Endothelial cell of umbilical vein (primary cell): Measurements from ENCODE around the gene PGBD5. TPM values are rescaled to one million over a fixed set of nuclear protein-coding genes. Genes with fewer than 3 reads are reported as not detected.

Experiments
- BruUV-seq: library from RNA; stranded (reverse); fragments of 400-500 nt; replicated peaks from 2 replicates; lab custom pipeline; 2021; lab: Mats Ljungman, UMichigan
- CTCF ChIA-PET: fragments of 300-600, 350-600 bp; sonication (Branson Sonifier 250); formaldehyde crosslinking; loops from one replicate; lab custom pipeline; 2021; ENCODE audit warnings: antibody characterized with exemption, inconsistent platforms; lab: Charles Lee
- POLR2A ChIA-PET: fragments of 300-600, 350-600 bp; sonication (Branson Sonifier 250); formaldehyde crosslinking; loops from one replicate; lab custom pipeline; 2021; ENCODE audit warnings: antibody characterized with exemption, inconsistent platforms; lab: Charles Lee
- DNase-seq: peaks from one replicate; pipeline ENCODE4 v3.0.0-alpha.2; 2011; ENCODE audit warnings: low read depth, low spot score
- FAIRE-seq: peaks from 2 replicates; lab custom pipeline; 2011; peaks lifted over from hg19 to GRCh38; lab: Jason Lieb, UNC
- H2AFZ ChIP-seq: 2 replicates; pipeline ENCODE4 v1.6.0; 2012; ENCODE audit warnings: low read depth, low read length, control low read depth, inconsistent platforms
- H3K27ac ChIP-seq: 2 replicates; pipeline ENCODE4 v1.5.1; 2011; ENCODE audit warnings: low read depth, mild to moderate bottlenecking, control low read depth, low read length, moderate library complexity; ENCODE audit not compliant: insufficient read depth
- H3K27me3 ChIP-seq, 2 experiments: 2 replicates each; pipeline versions ENCODE4 v1.6.0 to v1.6.1; 2011; ENCODE audit warnings: low read length in 2 of 2, mixed read lengths in 1 of 2; ENCODE audit not compliant: control insufficient read depth in 2 of 2, insufficient read depth in 2 of 2
- H3K36me3 ChIP-seq, 2 experiments: 2 replicates in 1 of 2; 3 replicates in 1 of 2; pipeline ENCODE4 v1.5.1; 2011; ENCODE audit warnings: low read length in 2 of 2, mild to moderate bottlenecking in 1 of 2, moderate library complexity in 1 of 2; ENCODE audit not compliant: control insufficient read depth in 2 of 2, insufficient read depth in 2 of 2; ENCODE audit errors: extremely low read depth in 1 of 2
- H3K4me1 ChIP-seq: 3 replicates; pipeline ENCODE4 v1.5.1; 2011; ENCODE audit warnings: mild to moderate bottlenecking, low read length; ENCODE audit not compliant: control insufficient read depth, insufficient read depth; ENCODE audit errors: extremely low read depth
- H3K4me2 ChIP-seq: 2 replicates; pipeline ENCODE4 v1.6.1; 2011; ENCODE audit warnings: low read length, control low read depth, mixed read lengths; ENCODE audit not compliant: insufficient read depth
- H3K4me3 ChIP-seq, 3 experiments: fragments of 200-600 bp in 1 of 3; sonication (generic), shearing (Covaris generic) in 1 of 3; replicated peaks in 1 of 3; 2 replicates each; pipeline ENCODE4 v1.5.1; 2011 to 2016; ENCODE audit warnings: control low read depth in 3 of 3, low read length in 3 of 3, mild to moderate bottlenecking in 2 of 3, inconsistent platforms in 1 of 3, low read depth in 1 of 3, moderate library complexity in 1 of 3; ENCODE audit not compliant: insufficient read depth in 1 of 3
- H3K79me2 ChIP-seq: 2 replicates; pipeline ENCODE4 v1.6.0; 2012; ENCODE audit warnings: low read length, inconsistent platforms; ENCODE audit not compliant: control insufficient read depth, insufficient read depth
- H3K9ac ChIP-seq: replicated peaks from 2 replicates; pipeline ENCODE3; 2011; ENCODE audit warnings: low read length, control low read depth; ENCODE audit not compliant: insufficient read depth; ENCODE audit errors: extremely low read depth
- H3K9me1 ChIP-seq: replicated peaks from 3 replicates; pipeline ENCODE4 v1.6.0; 2011; ENCODE audit warnings: mild to moderate bottlenecking, low read length; ENCODE audit not compliant: control insufficient read depth, insufficient read depth; ENCODE audit errors: extremely low read depth
- H3K9me3 ChIP-seq: replicated peaks from 2 replicates; pipeline ENCODE4 v1.5.1; 2012; ENCODE audit warnings: low read length, inconsistent platforms; ENCODE audit not compliant: control insufficient read depth, insufficient read depth
- H4K20me1 ChIP-seq: replicated peaks from 2 replicates; pipeline ENCODE3; 2011; ENCODE audit warnings: mild to moderate bottlenecking, low read length; ENCODE audit not compliant: control insufficient read depth, insufficient read depth; ENCODE audit errors: extremely low read depth
- CTCF ChIP-seq, 2 donors: IDR thresholded peaks; 1 replicate in 1 of 2; 2 replicates in 1 of 2; pipeline ENCODE4 v1.5.1; 2011; ENCODE audit warnings: low read length in 2 of 2, mild to moderate bottlenecking in 2 of 2, moderate library complexity in 2 of 2, control low read depth in 1 of 2, inconsistent platforms in 1 of 2, low read depth in 1 of 2; ENCODE audit not compliant: insufficient read depth in 1 of 2; ENCODE audit errors: extremely low read depth in 1 of 2
- EZH2 ChIP-seq: IDR thresholded peaks from 2 replicates; pipeline ENCODE4 v1.6.1; 2012; ENCODE audit warnings: borderline replicate concordance, low read depth, mild to moderate bottlenecking, moderate library complexity, low read length, inconsistent platforms; ENCODE audit not compliant: severe bottlenecking
- FOS ChIP-seq: IDR thresholded peaks from 2 replicates; pipeline ENCODE4 v1.6.1; 2011; ENCODE audit warnings: mild to moderate bottlenecking, low read length, moderate library complexity, borderline replicate concordance; ENCODE audit not compliant: insufficient read depth
- GATA2 ChIP-seq: IDR thresholded peaks from 2 replicates; pipeline ENCODE4 v1.7.0; 2011; ENCODE audit warnings: low read depth, mild to moderate bottlenecking, moderate library complexity, mixed read lengths, low read length; ENCODE audit not compliant: insufficient read length, insufficient read depth
- JUN ChIP-seq: IDR thresholded peaks from 2 replicates; pipeline ENCODE4 v1.6.1; 2011; ENCODE audit warnings: borderline replicate concordance, low read depth; ENCODE audit not compliant: insufficient read length, insufficient read depth
- MAX ChIP-seq: IDR thresholded peaks from 2 replicates; pipeline ENCODE4 v1.6.1; 2011; ENCODE audit not compliant: insufficient read depth, insufficient read length
- MYC ChIP-seq: IDR thresholded peaks from one replicate; pipeline ENCODE4 v1.6.1; 2011; ENCODE audit warnings: mild to moderate bottlenecking, low read depth, low read length
- POLR2A ChIP-seq: IDR thresholded peaks from 2 replicates; pipeline ENCODE4 v1.6.1; 2012; ENCODE audit warnings: low read depth, mild to moderate bottlenecking, control low read depth, low read length
- POLR2AphosphoS5 ChIP-seq: IDR thresholded peaks from 2 replicates; pipeline ENCODE4 v1.6.1; 2012; ENCODE audit warnings: low read depth, mild to moderate bottlenecking, control low read depth, low read length, moderate library complexity; ENCODE audit not compliant: insufficient read depth
- dilution Hi-C: fragments of 300-500 bp; cut with MboI; formaldehyde crosslinking; loops from one replicate; pipeline ENCODE4 v1.15.0; 2019; ENCODE audit warnings: low sequenced_read_pairs; ENCODE audit not compliant: extremely low pct_ligation_motif_present
- intact Hi-C: fragments of 100-400 bp; cut with micrococcal nuclease; formaldehyde crosslinking; loops from one replicate; pipeline ENCODE4 v1.10.0; 2022
- polyA plus RNA-seq, 4 experiments: library from polyadenylated mRNA; depleted of rRNA in 3 of 4; stranded (reverse) in 3 of 4; unstranded in 1 of 4; fragments of >200 nt; gene quantifications; 2 replicates each; pipeline versions ENCODE4 v1.2.1 to v1.2.3, GENCODE V29; 2011 to 2012; ENCODE audit warnings: missing spikeins in 1 of 4
- total RNA-seq: library from RNA; stranded (reverse); gene quantifications from 2 replicates; pipeline ENCODE4 v1.2.3, GENCODE V29; 2021

PGBD5 gene
- total and polyA plus RNA-seq, 2 donors (not counting 3 experiments of a cell fraction or from before 2014, with no cell fraction given) = 0.03 TPM; not detected in 1

GRCh38 chr1:230413061-230413460 lies 13.1 kb downstream of the PGBD5 start:
- intact Hi-C loops = no loop called here
- DNase-seq = no peak
- H4K20me1 ChIP-seq = no peaks in the 10 kb centered on the region
- H3K27ac ChIP-seq = no peak overlapping the region
- no TSS peak for BruUV-seq
- H3K9ac ChIP-seq = no peak overlapping the region
- no peaks in the 10 kb centered on the region for H3K9me1 ChIP-seq
- dilution Hi-C loops = no loop called here
- H3K4me3 ChIP-seq = no peak overlapping the region
- CTCF ChIA-PET = no interaction called here
- no peaks in the 10 kb centered on the region for H3K9me3 ChIP-seq
- H3K36me3 ChIP-seq = no peaks in the 10 kb centered on the region
- TF ChIP-seq MAX (no peak), FOS (no peak), JUN (no peak), POLR2A (no peak), GATA2 (no peak), EZH2 (no peak), POLR2AphosphoS5 (no peak), CTCF (IDR thresholded peaks at IDR 0.05; ENCODE audit: extremely low read depth in 1 of 2, insufficient read depth in 1 of 2, low read depth in 1 of 2, low read length in 2 of 2) (no peak), MYC (no peak)
- no peaks in the 10 kb centered on the region for H3K79me2 ChIP-seq
- H3K4me1 ChIP-seq = no peaks in the 10 kb centered on the region
- no peak overlapping the region for H3K4me2 ChIP-seq
- no peaks in the 10 kb centered on the region for H3K27me3 ChIP-seq
- POLR2A ChIA-PET = no interaction called here
- H2AFZ ChIP-seq = no peak overlapping the region
- FAIRE-seq = no peak
